ENCODE results near the gene VILL.

Gene VILL

GRCh38 chr3:37954881-37955280 lies 35.7 kb upstream of the VILL start:
- no peak for DNase-seq
- TF ChIP-seq GATA1 (IDR thresholded peaks at IDR 0.05; ENCODE audit: low read depth, low read length) (no peak), POLR2A (IDR thresholded peaks at IDR 0.05; ENCODE audit: low read length) (no peak)

- TF ChIP-seq GATA1 (IDR thresholded peaks at IDR 0.05; ENCODE audit: low read depth, low read length) = no peak
- TF ChIP-seq POLR2A (IDR thresholded peaks at IDR 0.05; ENCODE audit: low read length) = no peak
- DNase-seq = no peak
These were observed 34.5 kb upstream of the VILL start for GRCh38 chr3:37955918-37956707.

- no peak for DNase-seq
- no peak for TF ChIP-seq GATA1 (IDR thresholded peaks at IDR 0.05; ENCODE audit: low read depth, low read length)
- no peak for TF ChIP-seq POLR2A (IDR thresholded peaks at IDR 0.05; ENCODE audit: low read length)
These were observed 33.7 kb upstream of the VILL start for GRCh38 chr3:37956723-37957538.

- no peak for DNase-seq
These were observed 33.0 kb upstream of the VILL start for GRCh38 chr3:37957539-37957936.

GRCh38 chr3:37961622-37962431 lies 28.8 kb upstream of the VILL start:
- no peak for DNase-seq
- no peak for TF ChIP-seq POLR2A (IDR thresholded peaks at IDR 0.05; ENCODE audit: low read length)

More at GRCh38 chr3:37957539-37957936, 33.0 kb upstream of the VILL start:
- TF ChIP-seq POLR2A (IDR thresholded peaks at IDR 0.05; ENCODE audit: low read length) = no peak
- no peak for TF ChIP-seq GATA1 (IDR thresholded peaks at IDR 0.05; ENCODE audit: low read depth, low read length)

GRCh38 chr3:37963016-37963415 lies 27.6 kb upstream of the VILL start:
- no peak for DNase-seq
- TF ChIP-seq GATA1 (IDR thresholded peaks at IDR 0.05; ENCODE audit: low read depth, low read length) (no peak), POLR2A (IDR thresholded peaks at IDR 0.05; ENCODE audit: low read length) (no peak)

- no peak for TF ChIP-seq POLR2A (IDR thresholded peaks at IDR 0.05; ENCODE audit: low read length)
- no peak for TF ChIP-seq GATA1 (IDR thresholded peaks at IDR 0.05; ENCODE audit: low read depth, low read length)
- no peak for DNase-seq
These were observed 27.0 kb upstream of the VILL start for GRCh38 chr3:37963635-37964034.

- DNase-seq = no peak
- TF ChIP-seq POLR2A (IDR thresholded peaks at IDR 0.05; ENCODE audit: low read length) (no peak), GATA1 (IDR thresholded peaks at IDR 0.05; ENCODE audit: low read depth, low read length) (no peak)
These were observed 26.4 kb upstream of the VILL start for GRCh38 chr3:37964146-37964545.

GRCh38 chr3:37964716-37965115 lies 25.9 kb upstream of the VILL start:
- TF ChIP-seq GATA1 (IDR thresholded peaks at IDR 0.05; ENCODE audit: low read depth, low read length) (no peak), POLR2A (IDR thresholded peaks at IDR 0.05; ENCODE audit: low read length) (no peak)
- DNase-seq = no peak

GRCh38 chr3:37967260-37967881 lies 23.2 kb upstream of the VILL start:
- no peak for TF ChIP-seq GATA1 (IDR thresholded peaks at IDR 0.05; ENCODE audit: low read depth, low read length)
- DNase-seq = peak; percentile 49 to 64

- no peak for TF ChIP-seq POLR2A (IDR thresholded peaks at IDR 0.05; ENCODE audit: low read length)
- no peak for TF ChIP-seq GATA1 (IDR thresholded peaks at IDR 0.05; ENCODE audit: low read depth, low read length)
- DNase-seq = no peak
These were observed 22.4 kb upstream of the VILL start for GRCh38 chr3:37968199-37968598.

- DNase-seq = no peak
- no peak for TF ChIP-seq POLR2A (IDR thresholded peaks at IDR 0.05; ENCODE audit: low read length)
- no peak for TF ChIP-seq GATA1 (IDR thresholded peaks at IDR 0.05; ENCODE audit: low read depth, low read length)
These were observed 21.6 kb upstream of the VILL start for GRCh38 chr3:37968813-37969595.

- TF ChIP-seq POLR2A (IDR thresholded peaks at IDR 0.05; ENCODE audit: low read length) (no peak), GATA1 (IDR thresholded peaks at IDR 0.05; ENCODE audit: low read depth, low read length) (no peak)
- DNase-seq = no peak
These were observed 20.9 kb upstream of the VILL start for GRCh38 chr3:37969596-37970100.
